ENCODE data around the gene WDHD1.

The WDHD1 gene

GRCh38 chr14:54936816-54937215 lies 90.1 kb downstream of the WDHD1 start:
- no peak for DNase-seq (ENCODE audit: low read depth)
- TF ChIP-seq MAX (IDR thresholded peaks at IDR 0.05; ENCODE audit: low read depth, low read length) = no peak
- no peak for TF ChIP-seq POLR2A (IDR thresholded peaks at IDR 0.05; ENCODE audit: extremely low read depth, insufficient read length)
- no peak for TF ChIP-seq MYC (IDR thresholded peaks at IDR 0.05; ENCODE audit: low read depth, low read length)
- no peak for TF ChIP-seq CTCF (IDR thresholded peaks at IDR 0.05; ENCODE audit: low read depth, low read length)
- H3K4me3 ChIP-seq (ENCODE audit: low read depth, low read length) = no peak overlapping the region

- H3K4me3 ChIP-seq (ENCODE audit: low read depth, low read length) = no peak overlapping the region
- TF ChIP-seq CTCF (IDR thresholded peaks at IDR 0.05; ENCODE audit: low read depth, low read length) (no peak), MYC (IDR thresholded peaks at IDR 0.05; ENCODE audit: low read depth, low read length) (no peak), POLR2A (IDR thresholded peaks at IDR 0.05; ENCODE audit: extremely low read depth, insufficient read length) (no peak), MAX (IDR thresholded peaks at IDR 0.05; ENCODE audit: low read depth, low read length) (no peak)
- DNase-seq (ENCODE audit: low read depth) = no peak
These were observed 90.9 kb downstream of the WDHD1 start for GRCh38 chr14:54935958-54936357.

DNA sequence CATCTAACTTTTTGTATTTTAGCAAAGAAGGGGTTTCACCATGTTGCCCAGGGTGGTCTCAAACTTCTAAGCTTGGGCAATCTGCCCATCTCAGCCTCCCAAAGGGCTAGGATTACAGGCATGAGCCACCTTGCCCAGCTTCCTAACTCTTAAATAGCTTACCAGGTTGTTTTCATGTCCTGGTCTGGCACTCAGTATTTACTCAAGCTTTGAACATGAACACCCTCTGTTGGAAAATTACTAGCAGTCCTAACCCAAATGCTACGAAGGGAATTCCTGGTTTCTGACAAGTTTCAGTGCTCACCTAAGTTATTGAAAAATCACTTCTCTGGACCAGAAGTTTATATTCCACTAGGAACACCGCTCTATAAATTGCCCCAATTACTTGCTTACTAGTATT lies 91.8 kb downstream of the WDHD1 start:
- no peak for DNase-seq (ENCODE audit: low read depth)
- no peak overlapping the region for H3K4me3 ChIP-seq (ENCODE audit: low read depth, low read length)
- TF ChIP-seq MAX (IDR thresholded peaks at IDR 0.05; ENCODE audit: low read depth, low read length) (no peak), MYC (IDR thresholded peaks at IDR 0.05; ENCODE audit: low read depth, low read length) (no peak)

DNA sequence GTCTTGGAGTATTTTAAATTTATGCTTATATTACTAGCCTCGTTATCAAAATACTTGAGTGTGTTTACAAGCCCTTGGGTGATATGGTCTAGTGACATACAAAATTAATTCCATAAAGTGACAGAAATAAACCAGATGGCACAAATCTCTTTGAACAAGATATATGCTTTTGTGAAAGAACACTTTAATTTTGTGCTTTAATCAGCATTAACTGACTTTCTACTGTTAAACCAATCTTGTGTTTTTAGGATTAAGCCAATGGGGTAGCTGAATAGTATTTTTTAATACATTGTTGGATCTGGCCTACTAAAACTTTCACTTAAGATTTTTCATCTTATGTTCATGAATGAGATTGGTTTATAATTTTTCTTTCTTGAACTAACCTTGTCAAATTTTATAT lies 93.9 kb downstream of the WDHD1 start:
- DNase-seq (ENCODE audit: low read depth) = no peak

DNA sequence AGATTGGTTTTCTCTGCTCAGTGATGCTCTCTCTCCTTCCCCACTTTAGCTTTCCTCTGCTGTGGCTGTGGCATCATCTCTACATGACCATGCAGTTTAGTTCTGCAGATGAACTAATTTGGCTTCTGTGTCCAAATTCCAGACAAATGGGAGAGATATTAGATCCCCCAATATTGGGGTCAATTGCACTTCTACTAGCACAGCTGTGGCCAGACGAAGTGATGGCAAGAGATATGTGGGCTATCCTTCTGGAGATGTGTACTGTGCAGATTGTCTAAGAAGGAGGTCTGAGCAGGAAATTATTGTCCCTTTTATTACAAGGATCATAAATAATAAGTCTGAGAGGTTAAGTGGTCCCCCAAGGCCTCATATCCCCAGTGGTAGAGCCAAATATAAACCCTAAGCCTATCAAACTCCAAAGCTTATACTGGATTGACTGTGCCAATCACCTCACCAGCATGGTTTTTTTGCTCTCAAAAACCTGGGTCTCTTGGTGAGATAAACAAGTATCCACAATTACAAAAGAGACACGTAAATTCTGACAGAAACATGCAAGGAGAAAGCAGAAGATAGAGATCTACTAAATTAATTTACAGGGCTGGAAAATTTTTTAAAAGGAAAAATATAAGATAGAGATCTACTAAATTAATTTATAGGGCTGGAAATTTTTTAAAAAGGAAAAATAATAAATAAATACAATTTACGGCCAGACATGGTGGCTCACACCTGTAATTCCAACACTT lies 95.1 kb downstream of the WDHD1 start:
- no peak for TF ChIP-seq MAX (IDR thresholded peaks at IDR 0.05; ENCODE audit: low read depth, low read length)
- no peak for TF ChIP-seq MYC (IDR thresholded peaks at IDR 0.05; ENCODE audit: low read depth, low read length)
- TF ChIP-seq CTCF (IDR thresholded peaks at IDR 0.05; ENCODE audit: low read depth, low read length) = no peak
- DNase-seq (ENCODE audit: low read depth) = no peak
- no peak overlapping the region for H3K4me3 ChIP-seq (ENCODE audit: low read depth, low read length)

More for the DNA sequence above, 93.9 kb downstream of the WDHD1 start:
- no peak for TF ChIP-seq POLR2A (IDR thresholded peaks at IDR 0.05; ENCODE audit: extremely low read depth, insufficient read length)
- no peak for TF ChIP-seq CTCF (IDR thresholded peaks at IDR 0.05; ENCODE audit: low read depth, low read length)
- no peak for TF ChIP-seq MAX (IDR thresholded peaks at IDR 0.05; ENCODE audit: low read depth, low read length)
- TF ChIP-seq MYC (IDR thresholded peaks at IDR 0.05; ENCODE audit: low read depth, low read length) = no peak
- no peak overlapping the region for H3K4me3 ChIP-seq (ENCODE audit: low read depth, low read length)

GRCh38 chr14:54931101-54931500 lies 95.8 kb downstream of the WDHD1 start:
- no peak for DNase-seq (ENCODE audit: low read depth)
- TF ChIP-seq POLR2A (IDR thresholded peaks at IDR 0.05; ENCODE audit: extremely low read depth, insufficient read length) (no peak), CTCF (IDR thresholded peaks at IDR 0.05; ENCODE audit: low read depth, low read length) (no peak), MAX (IDR thresholded peaks at IDR 0.05; ENCODE audit: low read depth, low read length) (no peak), MYC (IDR thresholded peaks at IDR 0.05; ENCODE audit: low read depth, low read length) (no peak)
- no peak overlapping the region for H3K4me3 ChIP-seq (ENCODE audit: low read depth, low read length)
